Glutamatergic neuron (in vitro differentiated cells): ENCODE data around the gene KCTD16. TPM values are rescaled to one million over a fixed set of nuclear protein-coding genes. Genes with fewer than 3 reads are reported as not detected.

Source experiments
- DNase-seq: peaks from one replicate; pipeline ENCODE4 v3.0.0; 2022
- H3K27ac Mint-ChIP-seq: one replicate; pipeline ENCODE4 v1.8.0; 2020; ENCODE audit warnings: mild to moderate bottlenecking, mixed read lengths, inconsistent platforms; ENCODE audit not compliant: unreplicated experiment
- H3K27me3 Mint-ChIP-seq: one replicate; pipeline ENCODE4 v1.8.0; 2020; ENCODE audit warnings: mild to moderate bottlenecking, moderate library complexity, mixed read lengths, inconsistent platforms; ENCODE audit not compliant: unreplicated experiment
- H3K36me3 Mint-ChIP-seq: one replicate; pipeline ENCODE4 v1.8.0; 2020; ENCODE audit warnings: mild to moderate bottlenecking, mixed read lengths, inconsistent platforms; ENCODE audit not compliant: unreplicated experiment
- H3K4me1 Mint-ChIP-seq: one replicate; pipeline ENCODE4 v1.8.0; 2020; ENCODE audit warnings: mild to moderate bottlenecking, low read depth, mixed read lengths, inconsistent platforms; ENCODE audit not compliant: unreplicated experiment
- H3K4me3 Mint-ChIP-seq: one replicate; pipeline ENCODE4 v1.8.0; 2020; ENCODE audit warnings: mild to moderate bottlenecking, mixed read lengths, inconsistent platforms; ENCODE audit not compliant: unreplicated experiment
- H3K9me3 Mint-ChIP-seq: one replicate; pipeline ENCODE4 v1.8.0; 2020; ENCODE audit warnings: mild to moderate bottlenecking, moderate library complexity, mixed read lengths, inconsistent platforms; ENCODE audit not compliant: unreplicated experiment
- CTCF ChIP-seq: fragments of 200-600 bp; sonication (generic); IDR thresholded peaks from one replicate; pipeline ENCODE4 v1.5.0; 2021; ENCODE audit not compliant: partially characterized antibody, unreplicated experiment
- total RNA-seq: library from RNA; stranded (reverse); fragmentation: NEBNext Ultra II Directional; extraction: Animal tissue kit (Norgen Biotek cat#: 25700); gene quantifications from one replicate; pipeline ENCODE4 v1.2.1, GENCODE V29; 2021; ENCODE audit not compliant: unreplicated experiment

The KCTD16 gene
- total RNA-seq, 1 donor from 2014 or later, result 16.9 TPM

- Mint-ChIP-seq H3K36me3 (no peaks in the 10 kb centered on the region), H3K4me1 (peaks cover 14% of the 10 kb centered on the region), H3K9me3 (no peaks in the 10 kb centered on the region), H3K4me3 (no peak overlapping the region), H3K27ac (no peak overlapping the region), H3K27me3 (peaks cover 2% of the 10 kb centered on the region)
- no peak for TF ChIP-seq CTCF
- DNase-seq, result no peak
These were observed 65.8 kb downstream of the KCTD16 start for GRCh38 chr5:144236499-144236898.

- Mint-ChIP-seq H3K4me3 (no peak overlapping the region), H3K4me1 (peaks cover 12% of the 10 kb centered on the region), H3K27me3 (no peaks in the 10 kb centered on the region), H3K9me3 (no peaks in the 10 kb centered on the region), H3K27ac (no peak overlapping the region), H3K36me3 (no peaks in the 10 kb centered on the region)
- no peak for DNase-seq
- TF ChIP-seq CTCF, result no peak
These were observed 67.2 kb downstream of the KCTD16 start for GRCh38 chr5:144237851-144238250.

- Mint-ChIP-seq H3K27ac (no peak overlapping the region), H3K36me3 (no peaks in the 10 kb centered on the region), H3K27me3 (no peaks in the 10 kb centered on the region), H3K4me3 (no peak overlapping the region), H3K4me1 (peaks cover 10% of the 10 kb centered on the region), H3K9me3 (peaks cover 1% of the 10 kb centered on the region)
- TF ChIP-seq CTCF, result no peak
- DNase-seq, result peak; percentile 19
These were observed 76.5 kb downstream of the KCTD16 start for GRCh38 chr5:144247131-144247530.

- no peak for DNase-seq
- Mint-ChIP-seq H3K9me3 (peaks cover 1% of the 10 kb centered on the region), H3K4me1 (peaks cover 10% of the 10 kb centered on the region), H3K27ac (no peak overlapping the region), H3K27me3 (no peaks in the 10 kb centered on the region), H3K4me3 (no peak overlapping the region), H3K36me3 (no peaks in the 10 kb centered on the region)
- TF ChIP-seq CTCF, result no peak
These were observed 77.3 kb downstream of the KCTD16 start for GRCh38 chr5:144248015-144248414.

GRCh38 chr5:144249755-144250464, 79.2 kb downstream of the KCTD16 start:
- H3K4me3 Mint-ChIP-seq, result no peak overlapping the region
- peaks cover 10% of the 10 kb centered on the region for H3K4me1 Mint-ChIP-seq
- no peaks in the 10 kb centered on the region for H3K9me3 Mint-ChIP-seq
- no peak for DNase-seq
- TF ChIP-seq CTCF, result no peak
- H3K36me3 Mint-ChIP-seq, result no peaks in the 10 kb centered on the region
- H3K27me3 Mint-ChIP-seq, result no peaks in the 10 kb centered on the region
- no peak overlapping the region for H3K27ac Mint-ChIP-seq
